ENCODE results near the gene PSMD9.
"Not testable (repeated sequence)": the region's sequence is repeated elsewhere in the genome, so short reads cannot be mapped to it uniquely, and the experiment has no call there.

Gene PSMD9

GRCh38 chr12:121849211-121849610, 39.4 kb upstream of the PSMD9 start:
- no peak for TF ChIP-seq CTCF (IDR thresholded peaks at IDR 0.05; ENCODE audit: low read depth, low read length)
- no peak for DNase-seq (ENCODE audit: low read depth in 2 of 2)
- H3K4me3 ChIP-seq (replicated peaks in 1 of 2; ENCODE audit: low read depth in 2 of 2, low read length in 2 of 2), result no peak overlapping the region

- no peak for TF ChIP-seq CTCF (IDR thresholded peaks at IDR 0.05; ENCODE audit: low read depth, low read length)
- no peak overlapping the region for H3K4me3 ChIP-seq (replicated peaks in 1 of 2; ENCODE audit: low read depth in 2 of 2, low read length in 2 of 2)
- no peak for DNase-seq (ENCODE audit: low read depth in 2 of 2)
Observed at GRCh38 chr12:121849665-121850064, 38.9 kb upstream of the PSMD9 start.

GRCh38 chr12:121852392-121852791, 36.2 kb upstream of the PSMD9 start:
- DNase-seq (ENCODE audit: low read depth in 2 of 2); H3K4me3 ChIP-seq (replicated peaks in 1 of 2; ENCODE audit: low read depth in 2 of 2, low read length in 2 of 2): not testable (repeated sequence)

- DNase-seq (ENCODE audit: low read depth in 2 of 2), result peak; percentile 32 to 36
- TF ChIP-seq CTCF (IDR thresholded peaks at IDR 0.05; ENCODE audit: low read depth, low read length), result no peak
- no peak overlapping the region for H3K4me3 ChIP-seq (replicated peaks in 1 of 2; ENCODE audit: low read depth in 2 of 2, low read length in 2 of 2)
Observed at GRCh38 chr12:121857322-121858246, 31.0 kb upstream of the PSMD9 start.

GRCh38 chr12:121858318-121858661, 30.3 kb upstream of the PSMD9 start:
- no peak for DNase-seq (ENCODE audit: low read depth in 2 of 2)
- H3K4me3 ChIP-seq (replicated peaks in 1 of 2; ENCODE audit: low read depth in 2 of 2, low read length in 2 of 2), result no peak overlapping the region
- no peak for TF ChIP-seq CTCF (IDR thresholded peaks at IDR 0.05; ENCODE audit: low read depth, low read length)

- no peak within 1 kb of the TSS for H3K4me3 ChIP-seq (replicated peaks in 1 of 2; ENCODE audit: low read depth in 2 of 2, low read length in 2 of 2)
- DNase-seq (ENCODE audit: low read depth in 2 of 2), result peak; percentile 84 to 93
- TF ChIP-seq CTCF (IDR thresholded peaks at IDR 0.05; ENCODE audit: low read depth, low read length), result no peak
Observed at GRCh38 chr12:121858662-121859572, 29.7 kb upstream of the PSMD9 start, which contains the start of gene HPD. Gene HPD, minus strand, starts transcription at chr12:121858859. Its CDS starts 36 bp downstream, at chr12:121858823.

- no peak for DNase-seq (ENCODE audit: low read depth in 2 of 2)
- no peak for TF ChIP-seq CTCF (IDR thresholded peaks at IDR 0.05; ENCODE audit: low read depth, low read length)
- H3K4me3 ChIP-seq (replicated peaks in 1 of 2; ENCODE audit: low read depth in 2 of 2, low read length in 2 of 2), result no peak overlapping the region
Observed at GRCh38 chr12:121860257-121860656, 28.3 kb upstream of the PSMD9 start.

- not testable (repeated sequence) for DNase-seq (ENCODE audit: low read depth in 2 of 2); H3K4me3 ChIP-seq (replicated peaks in 1 of 2; ENCODE audit: low read depth in 2 of 2, low read length in 2 of 2)
Observed at GRCh38 chr12:121860699-121861098, 27.9 kb upstream of the PSMD9 start.
